ENCODE data around the gene WNT2B. TPM values are rescaled to one million over a fixed set of nuclear protein-coding genes. Genes with fewer than 3 reads are reported as not detected.

Gene WNT2B
- total RNA-seq, 1 experiment from 2014 or later = 0.68 TPM

- no peak for DNase-seq
- H2AK5ac ChIP-seq (ENCODE audit: insufficient read length, low read length) = no peak overlapping the region
- H2BK5ac ChIP-seq (ENCODE audit: insufficient read length, low read length) = no peak overlapping the region
- no peak overlapping the region for H2BK20ac ChIP-seq (ENCODE audit: low read depth, low read length, poor library complexity, severe bottlenecking)
- H4K8ac ChIP-seq (replicated peaks; ENCODE audit: insufficient read length, low read depth, low read length) = no peak overlapping the region
- no peak overlapping the region for H3K9ac ChIP-seq (ENCODE audit: extremely low read depth, insufficient read length, low read length)
- Mint-ChIP-seq H3K27ac (no peak overlapping the region), H3K4me3 (no peak overlapping the region), H3K4me1 (peaks cover 8 to 17% of the 10 kb centered on the region in 2 experiments), H3K27me3 (ENCODE audit: low read depth) (peaks cover 39% of the 10 kb centered on the region), H3K36me3 (ENCODE audit: insufficient read depth in 1 of 3, low read depth in 3 of 3) (no peaks in the 10 kb centered on the region; a peak in 1 of 7 replicates), H3K9me3 (no peaks in the 10 kb centered on the region)
- no peaks in the 10 kb centered on the region for H3K79me2 ChIP-seq (ENCODE audit: insufficient read depth, low read length)
- H4K5ac ChIP-seq (ENCODE audit: insufficient read length, low read depth, low read length) = no peak overlapping the region
- H2BK120ac ChIP-seq (ENCODE audit: low read depth, low read length, poor library complexity, severe bottlenecking) = no peak overlapping the region
- no peak overlapping the region for H3K4me2 ChIP-seq (ENCODE audit: insufficient read depth, insufficient read length, low read length)
- H2BK15ac ChIP-seq (ENCODE audit: low read depth, low read length) = no peak overlapping the region
- H3K23ac ChIP-seq (ENCODE audit: insufficient read length, low read depth, low read length) = no peak overlapping the region
- peaks cover 3% of the 10 kb centered on the region; the same call in 1 of the 2 replicates for H3K27me3 ChIP-seq (ENCODE audit: insufficient read depth, low read length)
- H3K18ac ChIP-seq (ENCODE audit: insufficient read length, low read depth, low read length) = no peak overlapping the region
- H3K56ac ChIP-seq (ENCODE audit: insufficient read length, low read depth, low read length) = no peak overlapping the region
- H3K4ac ChIP-seq (ENCODE audit: low read depth, low read length) = no peak overlapping the region
- H3K4me1 ChIP-seq (ENCODE audit: insufficient read depth, low read length) = no peaks in the 10 kb centered on the region
- H3K23me2 ChIP-seq (ENCODE audit: insufficient read length, low read depth, low read length, poor library complexity, severe bottlenecking) = no peaks in the 10 kb centered on the region
- H3K14ac ChIP-seq (ENCODE audit: insufficient read depth, low read length) = no peak overlapping the region
- no peaks in the 10 kb centered on the region for H3K79me1 ChIP-seq (ENCODE audit: insufficient read depth, low read depth, low read length, poor library complexity, severe bottlenecking)
- H3K27ac ChIP-seq (ENCODE audit: insufficient read length, low read depth, low read length) = no peak overlapping the region
- no peaks in the 10 kb centered on the region for H4K20me1 ChIP-seq (ENCODE audit: control insufficient read depth, insufficient read depth, insufficient read length)
- H3T11ph ChIP-seq (ENCODE audit: low read length) = no peak overlapping the region
- no peak overlapping the region for H2BK12ac ChIP-seq (ENCODE audit: insufficient read length, low read depth, low read length)
- TF ChIP-seq, protein P1, sequence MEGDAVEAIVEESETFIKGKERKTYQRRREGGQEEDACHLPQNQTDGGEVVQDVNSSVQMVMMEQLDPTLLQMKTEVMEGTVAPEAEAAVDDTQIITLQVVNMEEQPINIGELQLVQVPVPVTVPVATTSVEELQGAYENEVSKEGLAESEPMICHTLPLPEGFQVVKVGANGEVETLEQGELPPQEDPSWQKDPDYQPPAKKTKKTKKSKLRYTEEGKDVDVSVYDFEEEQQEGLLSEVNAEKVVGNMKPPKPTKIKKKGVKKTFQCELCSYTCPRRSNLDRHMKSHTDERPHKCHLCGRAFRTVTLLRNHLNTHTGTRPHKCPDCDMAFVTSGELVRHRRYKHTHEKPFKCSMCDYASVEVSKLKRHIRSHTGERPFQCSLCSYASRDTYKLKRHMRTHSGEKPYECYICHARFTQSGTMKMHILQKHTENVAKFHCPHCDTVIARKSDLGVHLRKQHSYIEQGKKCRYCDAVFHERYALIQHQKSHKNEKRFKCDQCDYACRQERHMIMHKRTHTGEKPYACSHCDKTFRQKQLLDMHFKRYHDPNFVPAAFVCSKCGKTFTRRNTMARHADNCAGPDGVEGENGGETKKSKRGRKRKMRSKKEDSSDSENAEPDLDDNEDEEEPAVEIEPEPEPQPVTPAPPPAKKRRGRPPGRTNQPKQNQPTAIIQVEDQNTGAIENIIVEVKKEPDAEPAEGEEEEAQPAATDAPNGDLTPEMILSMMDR (conservative IDR thresholded peaks at IDR 0.05) = no peak
- no CpG with 5 or more reads among the region's 9 CpGs for WGBS (ENCODE audit: extremely low coverage, insufficient read length, low lambda C conversion rate)
- H3K9me3 ChIP-seq (ENCODE audit: control insufficient read depth, low read depth, low read length) = no peaks in the 10 kb centered on the region
- no peak overlapping the region for H2AFZ ChIP-seq (ENCODE audit: low read length)
- no peak overlapping the region for H4K91ac ChIP-seq (ENCODE audit: insufficient read length, low read depth, low read length)
Measured at GRCh38 chr1:112517231-112517630, 8.5 kb downstream of the WNT2B start.
